IMR-90 (cell line): ENCODE measurements around the gene GSDMA. TPM values are rescaled to one million over a fixed set of nuclear protein-coding genes. Genes with fewer than 3 reads are reported as not detected.

Experiments
- ATAC-seq: fragments of 200-7000 bp; cut with Tn5 transposase; 2 replicates; pipeline ENCODE4 v1.9.1; 2020; ENCODE audit warnings: low read depth, mild to moderate bottlenecking, moderate library complexity
- BruUV-seq: library from RNA; stranded (reverse); fragments of 400-500 nt; replicated peaks from 2 replicates; lab custom pipeline; 2021; lab: Mats Ljungman, UMichigan
- CTCF ChIA-PET: fragments of 300-600 bp; formaldehyde crosslinking; extraction: SDS; loops from one replicate; lab custom pipeline; 2021; ENCODE audit warnings: antibody characterized with exemption; lab: Yijun Ruan, JAX
- POLR2A ChIA-PET: fragments of 300-600 bp; sonication (Branson Sonifier 250); formaldehyde crosslinking; loops from one replicate; lab custom pipeline; 2022; ENCODE audit warnings: antibody characterized with exemption; ENCODE audit not compliant: unreplicated experiment; lab: Charles Lee
- DNase-seq: peaks from one replicate; pipeline ENCODE4 v3.0.0; 2013
- H2AFZ ChIP-seq: replicated peaks from 2 replicates; pipeline ENCODE3; 2013; ENCODE audit warnings: low read length, mild to moderate bottlenecking; ENCODE audit not compliant: poor library complexity
- H2AK5ac ChIP-seq: 2 replicates; pipeline ENCODE4 v1.6.1; 2013; ENCODE audit warnings: low read depth, low read length, inconsistent platforms
- H2AK9ac ChIP-seq: replicated peaks from 2 replicates; pipeline ENCODE3; 2013; ENCODE audit warnings: mild to moderate bottlenecking, low read depth, low read length, moderate library complexity; ENCODE audit not compliant: poor library complexity
- H2BK120ac ChIP-seq: 2 replicates; pipeline ENCODE4 v1.6.1; 2013; ENCODE audit warnings: low read depth, low read length, inconsistent platforms
- H2BK15ac ChIP-seq: 3 replicates; pipeline ENCODE4 v1.6.1; 2013; ENCODE audit warnings: low read depth, low read length, inconsistent platforms
- H2BK20ac ChIP-seq: 2 replicates; pipeline ENCODE4 v1.6.1; 2013; ENCODE audit warnings: low read depth, mild to moderate bottlenecking, inconsistent platforms, low read length, moderate library complexity
- H2BK5ac ChIP-seq: 2 replicates; pipeline ENCODE4 v1.6.1; 2013; ENCODE audit warnings: mild to moderate bottlenecking, low read depth, low read length, inconsistent platforms; ENCODE audit not compliant: poor library complexity, severe bottlenecking
- H3K14ac ChIP-seq: replicated peaks from 2 replicates; pipeline ENCODE4 v1.6.1; 2013; ENCODE audit warnings: low read depth, low read length, inconsistent platforms
- H3K18ac ChIP-seq: 2 replicates; pipeline ENCODE4 v1.6.1; 2013; ENCODE audit warnings: low read depth, low read length, control low read depth
- H3K23ac ChIP-seq: 2 replicates; pipeline ENCODE4 v1.6.1; 2013; ENCODE audit warnings: low read depth, low read length, inconsistent platforms
- H3K27ac ChIP-seq: 2 replicates; pipeline ENCODE4 v1.5.1; 2013; ENCODE audit warnings: mild to moderate bottlenecking, control low read depth, low read length; ENCODE audit not compliant: insufficient read depth
- H3K27me3 ChIP-seq: 2 replicates; pipeline ENCODE4 v1.6.1; 2013; ENCODE audit warnings: low read length; ENCODE audit not compliant: control insufficient read depth, insufficient read depth
- H3K36me3 ChIP-seq: 2 replicates; pipeline ENCODE4 v1.6.1; 2013; ENCODE audit warnings: low read length, mixed read lengths; ENCODE audit not compliant: control insufficient read depth, insufficient read depth
- H3K4ac ChIP-seq: 2 replicates; pipeline ENCODE4 v1.6.1; 2013; ENCODE audit warnings: low read depth, low read length, inconsistent platforms
- H3K4me1 ChIP-seq: 2 replicates; pipeline ENCODE4 v1.6.1; 2013; ENCODE audit warnings: low read length, mixed read lengths; ENCODE audit not compliant: control insufficient read depth, insufficient read depth
- H3K4me2 ChIP-seq: 2 replicates; pipeline ENCODE4 v1.6.1; 2013; ENCODE audit warnings: low read depth, mild to moderate bottlenecking, control low read depth, low read length, moderate library complexity
- H3K4me3 ChIP-seq: 2 replicates; pipeline ENCODE4 v1.5.1; 2013; ENCODE audit warnings: low read depth, mild to moderate bottlenecking, control low read depth, low read length, moderate library complexity; ENCODE audit not compliant: insufficient read depth
- H3K56ac ChIP-seq: 2 replicates; pipeline ENCODE4 v1.6.1; 2013; ENCODE audit warnings: low read length, inconsistent platforms; ENCODE audit not compliant: insufficient read depth; ENCODE audit errors: extremely low read depth
- H3K79me1 ChIP-seq, 2 experiments: 2 replicates each; pipeline ENCODE4 v1.6.1; 2013; ENCODE audit warnings: low read length in 2 of 2, inconsistent platforms in 1 of 2, low read depth in 1 of 2
- H3K9ac ChIP-seq: 2 replicates; pipeline ENCODE4 v1.6.1; 2013; ENCODE audit warnings: low read depth, low read length, control low read depth
- H3K9me1 ChIP-seq: 2 replicates; pipeline ENCODE4 v1.6.1; 2013; ENCODE audit warnings: low read length, inconsistent platforms; ENCODE audit not compliant: insufficient read depth
- H3K9me3 ChIP-seq: 2 replicates; pipeline ENCODE4 v1.6.1; 2013; ENCODE audit warnings: low read length; ENCODE audit not compliant: control insufficient read depth, insufficient read depth
- H4K20me1 ChIP-seq: 2 replicates; pipeline ENCODE4 v1.6.1; 2013; ENCODE audit warnings: low read length, inconsistent platforms; ENCODE audit not compliant: insufficient read depth
- H4K5ac ChIP-seq: 2 replicates; pipeline ENCODE4 v1.6.1; 2013; ENCODE audit warnings: mild to moderate bottlenecking, low read depth, low read length, control low read depth
- H4K8ac ChIP-seq, 2 experiments: 2 replicates each; pipeline ENCODE4 v1.6.1; 2013; ENCODE audit warnings: low read depth in 2 of 2, low read length in 2 of 2, control low read depth in 1 of 2, inconsistent platforms in 1 of 2
- H4K91ac ChIP-seq: 2 replicates; pipeline ENCODE4 v1.6.1; 2013; ENCODE audit warnings: low read depth, low read length, inconsistent platforms; ENCODE audit not compliant: insufficient read depth
- BHLHE40 ChIP-seq: fragments of 150-350 bp; IDR thresholded peaks from 2 replicates; pipeline ENCODE4 v1.6.1; 2016; ENCODE audit warnings: mild to moderate bottlenecking, low read depth, low read length
- CEBPB ChIP-seq: IDR thresholded peaks from 2 replicates; pipeline ENCODE4 v1.6.1; 2012; ENCODE audit warnings: low read depth, low read length, improper control_type of control experiment
- CHD1 ChIP-seq: IDR thresholded peaks from 2 replicates; pipeline ENCODE4 v1.6.1; 2012; ENCODE audit warnings: low read depth, low read length, improper control_type of control experiment
- CTCF ChIP-seq: conservative IDR thresholded peaks from 2 replicates; pipeline ENCODE4 v1.5.1; 2012; ENCODE audit warnings: mild to moderate bottlenecking, low read depth, low read length, improper control_type of control experiment
- ELK1 ChIP-seq: fragments of 150-350 bp; IDR thresholded peaks from 2 replicates; pipeline ENCODE4 v1.6.1; 2016; ENCODE audit warnings: low read depth, mild to moderate bottlenecking, low read length, moderate library complexity, borderline replicate concordance
- FOS ChIP-seq: fragments of 150-350 bp; IDR thresholded peaks from 2 replicates; pipeline ENCODE4 v1.6.1; 2016; ENCODE audit warnings: low read depth, low read length
- MAFK ChIP-seq: IDR thresholded peaks from 2 replicates; pipeline ENCODE4 v1.6.1; 2012; ENCODE audit warnings: low read depth, low read length, improper control_type of control experiment
- MAZ ChIP-seq: IDR thresholded peaks from 2 replicates; pipeline ENCODE4 v1.6.1; 2012; ENCODE audit warnings: low read depth, mild to moderate bottlenecking, low read length, improper control_type of control experiment, moderate library complexity, borderline replicate concordance
- NFE2L2 ChIP-seq: fragments of 150-350 bp; IDR thresholded peaks from 2 replicates; pipeline ENCODE4 v1.6.1; 2016; ENCODE audit warnings: low read depth, mild to moderate bottlenecking, low read length
- POLR2A ChIP-seq: IDR thresholded peaks from 2 replicates; pipeline ENCODE4 v1.6.1; 2012; ENCODE audit warnings: mild to moderate bottlenecking, low read depth, low read length
- RAD21 ChIP-seq: IDR thresholded peaks from 2 replicates; pipeline ENCODE4 v1.6.1; 2012; ENCODE audit warnings: low read length, improper control_type of control experiment
- WGBS, 2 experiments: methylation state at CpG; one replicate each; pipeline versions ENCODE4 v1.1.5 to v1.1.7; 2013; ENCODE audit warnings: missing lambda C conversion rate in 2 of 2; ENCODE audit not compliant: insufficient read length in 1 of 2; ENCODE audit errors: extremely low coverage in 2 of 2; 5-methylcytosine and 5-hydroxymethylcytosine counted together
- dilution Hi-C: fragments of 300-500 bp; cut with HindIII; formaldehyde crosslinking; loops from one replicate; pipeline ENCODE4 v1.14.3; 2018; ENCODE audit warnings: low sequenced_read_pairs; ENCODE audit not compliant: unreplicated experiment
- in situ Hi-C: fragments of 300-500 bp; cut with MboI; formaldehyde crosslinking; loops from 3 replicates; pipeline ENCODE4 v1.14.3; 2019; ENCODE audit warnings: low sequenced_read_pairs, inconsistent platforms, mixed read lengths
- intact Hi-C: fragments of 100-400 bp; cut with micrococcal nuclease; formaldehyde crosslinking; loops from 2 replicates; pipeline ENCODE4 v1.10.0; 2022
- polyA plus RNA-seq, 3 experiments: library from polyadenylated mRNA; depleted of rRNA; stranded (reverse); fragments of >200 nt; gene quantifications; 2 replicates each; pipeline ENCODE4 v1.2.3, GENCODE V29; 2012; ENCODE audit warnings: low replicate concordance in 1 of 3
- total RNA-seq: library from RNA; depleted of rRNA; stranded (reverse); fragments of >200 nt; gene quantifications from 2 replicates; pipeline ENCODE4 v1.2.3, GENCODE V29; 2012

The GSDMA gene
- total and polyA plus RNA-seq, 2 of the 4 experiments (the other 2 are of a cell fraction) = not detected

GRCh38 chr17:39939106-39939505 lies 23.7 kb upstream of the GSDMA start (continued):
- TF ChIP-seq NFE2L2 (no peak), FOS (no peak), POLR2A (no peak), BHLHE40 (no peak)

GRCh38 chr17:39939588-39940419 lies 23.0 kb upstream of the GSDMA start:
- POLR2A ChIA-PET = no interaction called here
- Histone ChIP-seq H3K23ac (peak overlapping the region; percentile 92), H2AK9ac (peak overlapping the region; percentile 83), H3K4me2 (peak overlapping the region; percentile 72), H4K8ac (peak overlapping the region in 1 of 2 experiments; percentile 84; a peak in 2 of 4 replicates), H3K9me3 (no peaks in the 10 kb centered on the region), H3K18ac (peak overlapping the region; percentile 82), H2AFZ (peak overlapping the region; percentile 83), H3K36me3 (no peaks in the 10 kb centered on the region), H2AK5ac (peak overlapping the region; percentile 87), H3K79me1 (no peaks in the 10 kb centered on the region), H2BK15ac (peak overlapping the region; percentile 62; the same call in 1 of the 3 replicates), H3K4ac (peak overlapping the region; percentile 91), H3K27ac (peak overlapping the region; percentile 83), H3K9me1 (peaks cover 18% of the 10 kb centered on the region), H3K9ac (peak overlapping the region; percentile 35; the same call in 1 of the 2 replicates), H2BK5ac (peak overlapping the region; percentile 87), H3K14ac (peak overlapping the region; percentile 83), H3K4me1 (peaks cover 15% of the 10 kb centered on the region), H4K5ac (peak overlapping the region; percentile 42), H4K91ac (peak overlapping the region; percentile 67), H3K4me3 (0 out of 2 replicates have a peak overlapping the region, but pooled peaks have one; percentile 4), H4K20me1 (no peaks in the 10 kb centered on the region; the same call in 1 of the 2 replicates), H3K27me3 (no peaks in the 10 kb centered on the region), H3K56ac (peak overlapping the region; percentile 37; the same call in 1 of the 2 replicates), H2BK120ac (peak overlapping the region; percentile 82), H2BK20ac (peak overlapping the region; percentile 81)
- BruUV-seq = no TSS peak
- WGBS, 2 experiments = 67% methylated on average over 3 of the region's 6 CpGs; no CpG with 5 or more reads in 1 of the 2 experiments
- CTCF ChIA-PET = interaction anchor here (0.7 to 0.8 kb wide), 2 partner anchors 41 to 318 kb away, joined by 3 to 4 read pairs; partner anchors contain the start of gene PSMD3
- in situ Hi-C loops (no loop called here), intact Hi-C loops (no loop called here), dilution Hi-C loops (no loop called here)
- DNase-seq (peak; percentile 98), ATAC-seq (peak; percentile 86)
- TF ChIP-seq MAZ (no peak; the same call in 1 of the 2 replicates), CTCF (peak; percentile 66), CEBPB (0 out of 2 replicates have a peak, but pooled peaks have one; percentile 11), FOS (no peak), POLR2A (no peak; the same call in 1 of the 2 replicates), NFE2L2 (peak; percentile 82), MAFK (peak; percentile 65), ELK1 (no peak), CHD1 (no peak), RAD21 (peak; percentile 55)
